GM23338 (cell line): ENCODE results near the gene SLIT2. TPM values are rescaled to one million over a fixed set of nuclear protein-coding genes. Genes with fewer than 3 reads are reported as not detected.

Experiments used
- ATAC-seq: fragments of 200-7000 bp; cut with Tn5 transposase; 3 replicates; pipeline ENCODE4 v1.9.1; 2020
- DNase-seq: peaks from one replicate; pipeline ENCODE4 v3.0.0-alpha.2; 2015; ENCODE audit warnings: low spot score
- H2AFZ ChIP-seq: fragments of 200-600 bp; sonication (generic); 2 replicates; pipeline ENCODE4 v1.8.0; 2016; ENCODE audit warnings: antibody characterized with exemption, mild to moderate bottlenecking, moderate library complexity
- H3F3A ChIP-seq: fragments of 200-600 bp; sonication (generic); replicated peaks from 2 replicates; pipeline ENCODE4 v1.8.0; 2017; ENCODE audit warnings: antibody characterized with exemption, mixed run types, low read depth
- H3K27ac ChIP-seq: fragments of 200-600 bp; sonication (generic); 2 replicates; pipeline ENCODE4 v1.6.1; 2016; ENCODE audit warnings: low read depth
- H3K27me3 ChIP-seq: fragments of 200-600 bp; sonication (generic); 2 replicates; pipeline ENCODE4 v1.8.0; 2016; ENCODE audit warnings: mild to moderate bottlenecking, mixed run types, moderate library complexity; ENCODE audit not compliant: insufficient read depth
- H3K36me3 ChIP-seq: fragments of 200-600 bp; sonication (generic); 2 replicates; pipeline ENCODE4 v1.8.0; 2016; ENCODE audit warnings: mild to moderate bottlenecking; ENCODE audit not compliant: insufficient read depth
- H3K4me1 ChIP-seq: fragments of 200-600 bp; sonication (generic); 2 replicates; pipeline ENCODE4 v1.8.0; 2016; ENCODE audit warnings: mild to moderate bottlenecking, moderate library complexity; ENCODE audit not compliant: insufficient read depth
- H3K4me2 ChIP-seq: fragments of 200-600 bp; sonication (generic); 2 replicates; pipeline ENCODE4 v1.7.1; 2017; ENCODE audit warnings: mixed run types
- H3K4me3 ChIP-seq: fragments of 200-600 bp; sonication (generic); 2 replicates; pipeline ENCODE4 v1.6.1; 2016; ENCODE audit warnings: mixed run types
- H3K79me2 ChIP-seq: fragments of 200-600 bp; sonication (generic); replicated peaks from 2 replicates; pipeline ENCODE4 v1.8.0; 2017; ENCODE audit warnings: mild to moderate bottlenecking; ENCODE audit not compliant: insufficient read depth
- H3K9me2 ChIP-seq: fragments of 200-600 bp; sonication (generic); 2 replicates; pipeline ENCODE4 v1.8.0; 2017; ENCODE audit not compliant: insufficient read depth
- H4K20me1 ChIP-seq: fragments of 200-600 bp; sonication (generic); replicated peaks from 2 replicates; pipeline ENCODE4 v1.8.0; 2017; ENCODE audit warnings: mild to moderate bottlenecking; ENCODE audit not compliant: insufficient read depth
- H3K27ac Mint-ChIP-seq: 2 replicates; pipeline ENCODE4 v1.8.0; 2020; ENCODE audit warnings: inconsistent platforms, mild to moderate bottlenecking, moderate library complexity, mixed read lengths
- H3K27me3 Mint-ChIP-seq: 3 replicates; pipeline ENCODE4 v1.8.0; 2022; ENCODE audit warnings: low read depth, mild to moderate bottlenecking, moderate library complexity, mixed read lengths, inconsistent platforms; ENCODE audit not compliant: insufficient read depth, poor library complexity
- H3K36me3 Mint-ChIP-seq: 3 replicates; pipeline ENCODE4 v1.8.0; 2021; ENCODE audit warnings: low read depth, mild to moderate bottlenecking, inconsistent platforms, moderate library complexity, mixed read lengths
- H3K4me1 Mint-ChIP-seq: 3 replicates; pipeline ENCODE4 v1.8.0; 2020; ENCODE audit warnings: mild to moderate bottlenecking, inconsistent platforms, mixed read lengths
- H3K4me3 Mint-ChIP-seq: 3 replicates; pipeline ENCODE4 v1.8.0; 2021; ENCODE audit warnings: moderate library complexity, mild to moderate bottlenecking, inconsistent platforms, mixed read lengths
- H3K9me3 Mint-ChIP-seq: 3 replicates; pipeline ENCODE4 v1.8.0; 2020; ENCODE audit warnings: moderate library complexity, mild to moderate bottlenecking, inconsistent platforms, mixed read lengths
- CREB1 ChIP-seq: fragments of 250-450 bp; sonication (Bioruptor Pico); IDR thresholded peaks from 2 replicates; pipeline ENCODE4 v1.5.0; 2020; ENCODE audit warnings: low read depth, mild to moderate bottlenecking, moderate library complexity
- CTCF ChIP-seq, 2 experiments: fragments of 200-600 bp in 1 of 2; sonication (generic) in 1 of 2; conservative IDR thresholded peaks; 2 replicates each; pipeline versions ENCODE4 v1.5.1 to v1.6.1; 2016 to 2017; ENCODE audit warnings: antibody characterized with exemption in 2 of 2, low read depth in 2 of 2, mild to moderate bottlenecking in 2 of 2, moderate library complexity in 1 of 2
- ETS1 ChIP-seq: IDR thresholded peaks from 2 replicates; pipeline ENCODE4 v1.6.1; 2016; ENCODE audit warnings: antibody characterized with exemption
- EZH2 ChIP-seq: fragments of 200-600 bp; sonication (generic); IDR thresholded peaks from one replicate; pipeline ENCODE4 v1.8.0; 2017; ENCODE audit warnings: antibody characterized with exemption, mild to moderate bottlenecking, low read depth; ENCODE audit not compliant: unreplicated experiment
- EZH2phosphoT487 ChIP-seq: fragments of 200-600 bp; sonication (generic); IDR thresholded peaks from one replicate; pipeline ENCODE4 v1.8.1; 2018; ENCODE audit warnings: antibody characterized with exemption; ENCODE audit not compliant: unreplicated experiment
- JUNB ChIP-seq: IDR thresholded peaks from one replicate; pipeline ENCODE4 v1.6.1; 2016; ENCODE audit warnings: antibody characterized with exemption; ENCODE audit not compliant: unreplicated experiment
- NANOG ChIP-seq: IDR thresholded peaks from 2 replicates; pipeline ENCODE4 v1.6.1; 2016; ENCODE audit warnings: antibody characterized with exemption, borderline replicate concordance
- POLR2AphosphoS5 ChIP-seq: IDR thresholded peaks from 2 replicates; pipeline ENCODE4 v1.6.1; 2016; ENCODE audit warnings: antibody characterized with exemption, low read depth
- REST ChIP-seq: IDR thresholded peaks from one replicate; pipeline ENCODE4 v1.6.1; 2018; ENCODE audit warnings: antibody characterized with exemption; ENCODE audit not compliant: unreplicated experiment
- STAT1 ChIP-seq: IDR thresholded peaks from one replicate; pipeline ENCODE4 v1.6.1; 2016; ENCODE audit warnings: antibody characterized with exemption; ENCODE audit not compliant: unreplicated experiment
- ZNF114 ChIP-seq: fragments of 250-450 bp; sonication (Bioruptor Pico); IDR thresholded peaks from 2 replicates; pipeline ENCODE4 v1.5.0; 2020; ENCODE audit warnings: mild to moderate bottlenecking, moderate library complexity
- ZNF462 ChIP-seq: fragments of 250-450 bp; sonication (Bioruptor Pico); IDR thresholded peaks from 2 replicates; pipeline ENCODE4 v1.5.0; 2020; ENCODE audit warnings: mild to moderate bottlenecking, moderate library complexity
- polyA plus RNA-seq: library from polyadenylated mRNA; unstranded; fragments of >200 nt; fragmentation: Nextera tagmentation; extraction: Ambion mirVana; gene quantifications from 2 replicates; pipeline ENCODE4 v1.2.1, GENCODE V29; 2016
- total RNA-seq: library from RNA; depleted of rRNA; stranded (reverse); fragments of >200 nt; shearing (Covaris generic); gene quantifications from 2 replicates; pipeline ENCODE4 v1.2.3, GENCODE V29; 2014

The SLIT2 gene
- total and polyA plus RNA-seq, 2 experiments from 2014 or later = 5.2 to 5.6 TPM

GRCh38 chr4:20273793-20274192, 22.1 kb downstream of the SLIT2 start:
- Histone ChIP-seq H3F3A (no peaks in the 10 kb centered on the region), H3K4me3 (no peak overlapping the region), H3K27ac (no peak overlapping the region), H3K9me2 (no peaks in the 10 kb centered on the region), H3K36me3 (no peaks in the 10 kb centered on the region), H3K4me1 (peaks cover 7% of the 10 kb centered on the region; the same call in 1 of the 2 replicates), H2AFZ (no peak overlapping the region), H4K20me1 (no peaks in the 10 kb centered on the region), H3K79me2 (no peaks in the 10 kb centered on the region), H3K4me2 (no peak overlapping the region), H3K27me3 (no peaks in the 10 kb centered on the region)
- DNase-seq (peak; percentile 14), ATAC-seq (no peak)
- TF ChIP-seq ZNF462 (CRISPR knock-in tag) (no peak), POLR2AphosphoS5 (no peak), REST (no peak), ETS1 (no peak), ZNF114 (CRISPR knock-in tag) (no peak), STAT1 (no peak), EZH2 (no peak), JUNB (no peak), CTCF (conservative IDR thresholded peaks at IDR 0.05; ENCODE audit: low read depth in 2 of 2) (no peak), NANOG (no peak), CREB1 (CRISPR knock-in tag) (no peak), EZH2phosphoT487 (no peak)
- Mint-ChIP-seq H3K36me3 (no peaks in the 10 kb centered on the region), H3K4me1 (peaks cover 25% of the 10 kb centered on the region), H3K27me3 (no peaks in the 10 kb centered on the region), H3K27ac (no peak overlapping the region; the same call in 1 of the 2 replicates), H3K4me3 (no peak overlapping the region), H3K9me3 (no peaks in the 10 kb centered on the region)
